ENCODE measurements around the gene BTBD9. TPM values are rescaled to one million over a fixed set of nuclear protein-coding genes. Genes with fewer than 3 reads are reported as not detected.

BTBD9 gene
- total and polyA plus RNA-seq, 9 of the 15 experiments (the other 6 are each of a cell fraction or from before 2014, with no cell fraction given), result 0.08 to 1.6 (median 0.58) TPM

DNA sequence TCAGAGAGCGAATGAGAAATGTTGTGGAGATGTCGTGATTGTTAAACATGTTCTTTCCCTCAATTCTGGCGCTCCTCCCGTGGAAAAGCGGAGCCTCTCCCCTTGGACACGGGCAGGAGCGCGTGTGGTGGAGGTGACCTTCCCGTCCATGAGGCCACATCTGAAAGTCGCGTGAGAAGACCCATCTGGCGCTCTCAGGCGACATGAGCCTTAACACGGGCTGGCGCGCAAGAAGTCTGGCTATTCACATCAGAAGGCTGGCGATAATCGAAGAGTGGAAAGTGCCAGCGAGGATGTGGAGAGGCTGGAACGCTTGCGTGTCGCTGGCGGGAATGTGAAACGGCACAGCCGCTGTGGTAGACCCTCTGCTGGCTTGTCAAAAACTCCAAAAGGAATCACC, 478.9 kb downstream of the BTBD9 start:
- POLR2A ChIA-PET, result no interaction called here
- Histone ChIP-seq H3K27me3 (ENCODE audit: control insufficient read depth in 2 of 2, insufficient read depth in 2 of 2, low read length in 2 of 2) (peaks cover 0 to 7% of the 10 kb centered on the region in 2 experiments; a peak in 1 of 5 replicates), H3K36me3 (ENCODE audit: control insufficient read depth, insufficient read depth, low read length) (no peaks in the 10 kb centered on the region), H3K4me2 (ENCODE audit: insufficient read depth, low read length) (no peak overlapping the region), H3K4me1 (replicated peaks in 1 of 2; ENCODE audit: control insufficient read depth in 2 of 2, insufficient read depth in 2 of 2, low read length in 2 of 2) (peaks cover 0 to 16% of the 10 kb centered on the region in 2 experiments; a peak in 2 of 5 replicates), H3K4me3 (no peak overlapping the region), H2AFZ (ENCODE audit: low read depth, low read length) (no peak overlapping the region), H3K27ac (ENCODE audit: extremely low read depth, low read depth, low read length) (no peak overlapping the region), H3K9me3 (replicated peaks; ENCODE audit: control insufficient read depth, insufficient read depth, low read depth, low read length) (no peaks in the 10 kb centered on the region), H3K79me2 (ENCODE audit: control insufficient read depth, insufficient read depth, low read length) (no peaks in the 10 kb centered on the region), H4K20me1 (replicated peaks; ENCODE audit: control insufficient read depth, insufficient read depth, low read length) (peaks cover 3% of the 10 kb centered on the region; the same call in 1 of the 2 replicates), H3K9me1 (ENCODE audit: control insufficient read depth, insufficient read depth, low read length) (no peaks in the 10 kb centered on the region), H3K9ac (ENCODE audit: insufficient read depth in 1 of 2, low read depth in 2 of 2, low read length in 2 of 2) (no peak overlapping the region)
- CTCF ChIA-PET (ENCODE audit: low intra/inter-chr PET ratio), result no interaction called here
- TF ChIP-seq FOXA3 (CRISPR knock-in tag; conservative IDR thresholded peaks at IDR 0.05 in 1 of 2, IDR thresholded peaks at IDR 0.05 in 1 of 2), result no peak
- TF ChIP-seq, protein P1, sequence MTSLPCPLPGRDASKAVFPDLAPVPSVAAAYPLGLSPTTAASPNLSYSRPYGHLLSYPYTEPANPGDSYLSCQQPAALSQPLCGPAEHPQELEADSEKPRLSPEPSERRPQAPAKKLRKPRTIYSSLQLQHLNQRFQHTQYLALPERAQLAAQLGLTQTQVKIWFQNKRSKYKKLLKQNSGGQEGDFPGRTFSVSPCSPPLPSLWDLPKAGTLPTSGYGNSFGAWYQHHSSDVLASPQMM (CRISPR knock-in tag; IDR thresholded peaks at IDR 0.05), result no peak
- TF ChIP-seq CAMTA2 (CRISPR knock-in tag; conservative IDR thresholded peaks at IDR 0.05), result no peak
- no peak for TF ChIP-seq ETV6 (IDR thresholded peaks at IDR 0.05; ENCODE audit: borderline replicate concordance in 1 of 2, low read depth in 2 of 2, low read length in 1 of 2)
- no peak for TF ChIP-seq ETV6 (CRISPR knock-in tag; IDR thresholded peaks at IDR 0.05; ENCODE audit: borderline replicate concordance)
- TF ChIP-seq IFI16 (CRISPR knock-in tag; IDR thresholded peaks at IDR 0.05), result no peak
- TF ChIP-seq, protein P2, sequence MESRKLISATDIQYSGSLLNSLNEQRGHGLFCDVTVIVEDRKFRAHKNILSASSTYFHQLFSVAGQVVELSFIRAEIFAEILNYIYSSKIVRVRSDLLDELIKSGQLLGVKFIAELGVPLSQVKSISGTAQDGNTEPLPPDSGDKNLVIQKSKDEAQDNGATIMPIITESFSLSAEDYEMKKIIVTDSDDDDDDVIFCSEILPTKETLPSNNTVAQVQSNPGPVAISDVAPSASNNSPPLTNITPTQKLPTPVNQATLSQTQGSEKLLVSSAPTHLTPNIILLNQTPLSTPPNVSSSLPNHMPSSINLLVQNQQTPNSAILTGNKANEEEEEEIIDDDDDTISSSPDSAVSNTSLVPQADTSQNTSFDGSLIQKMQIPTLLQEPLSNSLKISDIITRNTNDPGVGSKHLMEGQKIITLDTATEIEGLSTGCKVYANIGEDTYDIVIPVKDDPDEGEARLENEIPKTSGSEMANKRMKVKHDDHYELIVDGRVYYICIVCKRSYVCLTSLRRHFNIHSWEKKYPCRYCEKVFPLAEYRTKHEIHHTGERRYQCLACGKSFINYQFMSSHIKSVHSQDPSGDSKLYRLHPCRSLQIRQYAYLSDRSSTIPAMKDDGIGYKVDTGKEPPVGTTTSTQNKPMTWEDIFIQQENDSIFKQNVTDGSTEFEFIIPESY (CRISPR knock-in tag; IDR thresholded peaks at IDR 0.05), result peak; percentile 26; the same call in 1 of the 2 replicates
- no peak for TF ChIP-seq LARP7 (IDR thresholded peaks at IDR 0.05)
- no peak for TF ChIP-seq SMARCB1 (IDR thresholded peaks at IDR 0.05; ENCODE audit: insufficient read length, low read depth)
- no peak for DNase-seq (ENCODE audit: extremely low read depth in 1 of 4, low spot score in 3 of 4)
- intact Hi-C loops (cut with micrococcal nuclease), result no loop called here
- in situ Hi-C loops (cut with MboI), result no loop called here
- WGBS (ENCODE audit: insufficient coverage, low coverage, missing lambda C conversion rate), result 75% methylated on average over 25 of the region's 25 CpGs
- no peak for FAIRE-seq
- no TSS peak for BruUV-seq (replicated peaks)
- ATAC-seq, result no peak
